Body of pancreas (tissue), 4 donors: ENCODE results near the gene DTNA. TPM values are rescaled to one million over a fixed set of nuclear protein-coding genes. Genes with fewer than 3 reads are reported as not detected.
"Not testable (repeated sequence)": the region's sequence is repeated elsewhere in the genome, so short reads cannot be mapped to it uniquely, and the experiment has no call there.

ENCODE experiments used
- ATAC-seq: fragments of 150-250 bp; one replicate; pipeline ENCODE4 v1.9.1; 2016
- DNase-seq, 4 donors: peaks; one replicate each; pipeline ENCODE4 v3.0.0-alpha.2; 2019
- H3K27ac ChIP-seq, 4 donors: fragments of 200-600 bp; sonication (generic); 1 replicate in 3 of 4; 2 replicates in 1 of 4; pipeline versions ENCODE4 v1.5.1 to v1.6.1; 2016 to 2019; ENCODE audit warnings: mild to moderate bottlenecking in 1 of 4, mixed read lengths in 1 of 4, moderate library complexity in 1 of 4
- H3K27me3 ChIP-seq, 2 donors: fragments of 200-600 bp; sonication (generic); one replicate each; pipeline ENCODE4 v1.6.0; 2016; ENCODE audit warnings: mild to moderate bottlenecking in 1 of 2
- H3K36me3 ChIP-seq, 2 donors: fragments of 200-600 bp; sonication (generic); replicated peaks in 1 of 2; 2 replicates each; pipeline ENCODE4 v1.5.1; 2016; ENCODE audit warnings: low read depth in 2 of 2; ENCODE audit not compliant: insufficient read depth in 1 of 2
- H3K4me1 ChIP-seq: fragments of 200-600 bp; sonication (generic); one replicate; pipeline ENCODE4 v1.6.0; 2016
- H3K4me3 ChIP-seq, 2 donors: fragments of 200-600 bp; sonication (generic); 1 replicate in 1 of 2; 2 replicates in 1 of 2; pipeline ENCODE4 v1.5.1; 2016 to 2019
- H3K9me3 ChIP-seq, 3 donors: fragments of 200-600 bp; sonication (generic); 1 replicate in 2 of 3; 2 replicates in 1 of 3; pipeline ENCODE4 v1.5.1; 2016
- CTCF ChIP-seq, 7 experiments: fragments of 450-650 bp in 4 of 7; fragments of 200-600 bp in 3 of 7; sonication (generic) in 3 of 7; IDR thresholded peaks; one replicate each; pipeline ENCODE4 v1.5.1; 2016 to 2019; ENCODE audit warnings: antibody characterized with exemption in 7 of 7
- POLR2A ChIP-seq, 3 donors: fragments of 450-650 bp; IDR thresholded peaks; one replicate each; pipeline ENCODE4 v1.6.1; 2016; ENCODE audit warnings: antibody characterized with exemption in 3 of 3, mild to moderate bottlenecking in 2 of 3
- WGBS, 2 donors: methylation state at CpG; one replicate each; pipeline ENCODE4 v1.1.5; 2017; 5-methylcytosine and 5-hydroxymethylcytosine counted together
- intact Hi-C: fragments of 100-400 bp; cut with DNase I; formaldehyde crosslinking; loops from one replicate; pipeline ENCODE4 v1.15.1; 2023
- total RNA-seq, 2 donors: library from RNA; depleted of rRNA; stranded (reverse); fragments of >200 nt; gene quantifications; one replicate each; pipeline ENCODE4 v1.1.0, GENCODE V29; 2016

Gene DTNA
- total RNA-seq: 10 to 100 TPM; 31.0 to 32.2 TPM

- ATAC-seq (peak; percentile 19), DNase-seq (no peak)
- 76 to 79% methylated on average over 1 of the region's 1 CpG for WGBS, 2 donors
- H3K27ac ChIP-seq: no peak within 1 kb of the TSS
- intact Hi-C loops: no loop called here
- TF ChIP-seq CTCF (IDR thresholded peaks at IDR 0.05): no peak
- no peak for TF ChIP-seq POLR2A (IDR thresholded peaks at IDR 0.05)
- H3K4me3 ChIP-seq: no peak within 1 kb of the TSS
- H3K9me3 ChIP-seq: peaks cover 0 to 3% (median 0%) of the 10 kb centered on the region in 3 donors
- H3K36me3 ChIP-seq: no peaks in the 10 kb centered on the region
- H3K27me3 ChIP-seq: no peaks in the 10 kb centered on the region
- H3K4me1 ChIP-seq: peaks cover 7% of the 10 kb centered on the region
Observed at GRCh38 chr18:34709750-34710441, at the start of gene DTNA. Gene DTNA (plus strand): TSS chr18:34710298. CDS start chr18:34755977, 45,679 bp downstream.

GRCh38 chr18:34660572-34660971 is 49.5 kb upstream of the DTNA start:
- DNase-seq: no peak
- Histone ChIP-seq H3K9me3 (no peaks in the 10 kb centered on the region), H3K36me3 (no peaks in the 10 kb centered on the region), H3K4me3 (no peak overlapping the region), H3K27me3 (no peaks in the 10 kb centered on the region), H3K27ac (no peak overlapping the region), H3K4me1 (peaks cover 24% of the 10 kb centered on the region)
- WGBS, 2 donors: 63 to 72% methylated on average over 2 of the region's 2 CpGs
- intact Hi-C loops: no loop called here
- TF ChIP-seq POLR2A (IDR thresholded peaks at IDR 0.05) (no peak), CTCF (IDR thresholded peaks at IDR 0.05) (no peak)
- no peak for ATAC-seq

DNA sequence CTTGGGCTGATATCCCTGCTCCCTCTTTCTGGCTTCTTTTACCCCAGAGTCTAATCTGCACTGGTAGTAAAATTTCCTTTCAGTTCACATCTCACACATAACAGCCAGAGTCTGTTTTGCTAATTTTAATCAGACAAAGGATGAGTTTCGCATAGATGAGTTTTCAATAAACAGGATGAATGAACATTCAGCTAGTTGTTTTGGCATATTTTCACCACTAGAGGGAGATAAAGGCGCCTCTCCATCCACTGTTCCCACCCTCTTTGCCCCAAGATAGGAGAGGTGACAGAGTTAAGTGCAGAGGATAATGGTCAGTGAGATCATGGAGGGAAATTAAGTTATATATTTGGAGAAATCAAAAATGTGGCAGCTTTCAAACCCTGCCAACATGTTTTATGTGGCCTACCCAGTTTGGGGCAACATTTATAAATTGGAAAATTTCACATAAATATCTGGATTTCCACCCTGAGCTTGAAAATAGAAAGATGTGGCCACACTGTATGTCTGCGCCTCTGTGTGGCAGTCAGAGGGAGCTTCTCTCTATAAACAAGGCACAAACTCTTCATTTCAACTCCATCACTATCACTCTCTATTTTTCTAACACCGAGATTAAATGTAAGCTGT is 48.5 kb upstream of the DTNA start:
- ATAC-seq: no peak
- Histone ChIP-seq H3K4me3 (no peak overlapping the region), H3K27ac (no peak overlapping the region), H3K27me3 (no peaks in the 10 kb centered on the region), H3K4me1 (peaks cover 24% of the 10 kb centered on the region), H3K9me3 (no peaks in the 10 kb centered on the region), H3K36me3 (no peaks in the 10 kb centered on the region)
- TF ChIP-seq CTCF (IDR thresholded peaks at IDR 0.05): peak in 6 of 7 experiments; percentile 56 to 65 (median 58)
- TF ChIP-seq POLR2A (IDR thresholded peaks at IDR 0.05): no peak
- 53 to 64% methylated on average over 4 of the region's 4 CpGs for WGBS, 2 donors
- intact Hi-C loops: no loop called here
- no peak for DNase-seq

DNA sequence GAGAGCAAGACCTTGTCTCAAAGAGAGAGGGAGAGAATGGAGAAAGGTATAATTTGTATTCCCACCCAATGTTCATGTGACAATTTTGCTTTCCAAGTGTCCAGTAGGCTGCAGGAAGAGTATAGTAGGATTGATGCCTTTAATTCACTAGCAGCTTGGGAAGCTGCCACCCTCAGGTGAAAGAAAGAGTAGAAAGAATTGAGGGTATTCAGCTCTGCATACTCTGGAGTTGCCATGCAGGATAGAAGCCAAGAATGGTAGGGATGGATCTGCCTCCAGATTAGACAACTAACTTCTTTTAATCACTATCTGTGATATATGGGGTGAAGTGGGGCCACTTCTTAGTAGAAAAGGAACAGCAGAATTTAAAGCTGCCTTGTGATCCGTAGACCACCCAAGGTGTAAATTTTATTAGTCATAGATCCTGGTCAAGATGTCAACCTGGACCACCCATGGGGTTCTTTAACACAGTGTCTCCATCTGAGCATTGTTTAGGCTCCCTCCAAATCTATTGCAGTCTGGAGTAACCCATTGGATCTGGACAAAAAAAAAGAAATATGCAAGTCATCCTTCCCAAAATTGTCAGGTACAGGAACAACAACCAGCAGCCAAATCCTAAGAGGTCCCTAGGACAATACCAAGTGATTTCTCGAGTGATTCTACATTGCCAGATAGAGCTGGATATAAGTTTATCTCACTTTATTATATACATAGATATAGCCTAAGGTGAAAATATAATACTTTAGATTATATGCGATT is 33.1 kb upstream of the DTNA start:
- 93 to 94% methylated on average over 3 of the region's 3 CpGs for WGBS, 2 donors

GRCh38 chr18:34689750-34690149 is 20.3 kb upstream of the DTNA start:
- ATAC-seq, H3K4me3 ChIP-seq, DNase-seq, intact Hi-C loops, H3K27ac ChIP-seq, H3K27me3 ChIP-seq, H3K4me1 ChIP-seq, H3K36me3 ChIP-seq, H3K9me3 ChIP-seq: not testable (repeated sequence)
- WGBS, 2 donors: 83 to 91% methylated on average over 3 of the region's 3 CpGs

More for the DNA sequence above, 33.1 kb upstream of the DTNA start:
- no peaks in the 10 kb centered on the region for H3K36me3 ChIP-seq
- ATAC-seq: no peak
- no peak overlapping the region for H3K4me3 ChIP-seq
- H3K27me3 ChIP-seq: no peaks in the 10 kb centered on the region
- H3K27ac ChIP-seq: no peak overlapping the region
- DNase-seq: no peak
- H3K4me1 ChIP-seq: no peaks in the 10 kb centered on the region
- intact Hi-C loops: no loop called here
- H3K9me3 ChIP-seq: no peaks in the 10 kb centered on the region
- TF ChIP-seq POLR2A (IDR thresholded peaks at IDR 0.05) (no peak), CTCF (IDR thresholded peaks at IDR 0.05) (no peak)
